Left lung (tissue), 10 donors: Measurements from ENCODE around the gene NEURL4. TPM values are rescaled to one million over a fixed set of nuclear protein-coding genes. Genes with fewer than 3 reads are reported as not detected.
"Not testable (repeated sequence)": the region's sequence is repeated elsewhere in the genome, so short reads cannot be mapped to it uniquely, and the experiment has no call there.

Experiments used
- ATAC-seq: fragments of 200-7000 bp; cut with Tn5 transposase; one replicate; pipeline ENCODE4 v1.9.1; 2020; ENCODE audit warnings: moderate library complexity
- DNase-seq, 4 donors: peaks; one replicate each; pipeline ENCODE4 v3.0.0-alpha.2; 2013 to 2020
- H3K27ac ChIP-seq, 2 donors: fragments of 200-600 bp; sonication (generic) in 1 of 2; one replicate each; pipeline versions ENCODE4 v1.5.0 to v1.8.0; 2020 to 2021
- H3K27me3 ChIP-seq, 2 donors: fragments of 200-600 bp; sonication (generic) in 1 of 2; one replicate each; pipeline versions ENCODE4 v1.5.0 to v1.8.0; 2020 to 2021
- H3K36me3 ChIP-seq, 2 donors: fragments of 200-600 bp; sonication (generic) in 1 of 2; one replicate each; pipeline versions ENCODE4 v1.5.0 to v1.8.0; 2020 to 2021
- H3K4me1 ChIP-seq, 2 donors: fragments of 200-600 bp; one replicate each; pipeline ENCODE4 v1.8.0; 2021
- H3K4me3 ChIP-seq, 2 donors: fragments of 200-600 bp; sonication (generic) in 1 of 2; one replicate each; pipeline versions ENCODE4 v1.5.0 to v1.8.0; 2020 to 2021; ENCODE audit warnings: mild to moderate bottlenecking in 1 of 2
- H3K9me3 ChIP-seq, 2 donors: fragments of 200-600 bp; sonication (generic) in 1 of 2; one replicate each; pipeline versions ENCODE4 v1.5.0 to v1.8.0; 2020 to 2021
- intact Hi-C, 2 donors: fragments of 100-400 bp; cut with DNase I; formaldehyde crosslinking; loops; one replicate each; pipeline versions ENCODE4 v1.11.2 to v1.14.2; 2022
- polyA plus RNA-seq, 6 donors: library from polyadenylated mRNA; unstranded; fragments of 120-200 nt; gene quantifications; one replicate each; pipeline ENCODE4 v1.2.1, GENCODE V29; 2013; ENCODE audit not compliant: insufficient read length in 6 of 6
- total RNA-seq, 2 donors: library from RNA; stranded (reverse); fragmentation: NEBNext Ultra II Directional; extraction: Animal tissue kit (Norgen Biotek cat#: 25700); gene quantifications; one replicate each; pipeline ENCODE4 v1.2.1, GENCODE V29; 2021
- TF ChIP-seq, protein P1 (sequence below), 2 donors: fragments of 200-600 bp; sonication (generic) in 1 of 2; IDR thresholded peaks; one replicate each; pipeline versions ENCODE4 v1.5.0 to v1.8.0; 2021; ENCODE audit warnings: antibody characterized with exemption in 2 of 2
- donor health status: DM: no; HTN: yes; CAD: no.
- donor health status: DM: no; HTN: no; CAD: no.

Gene NEURL4
- total and polyA plus RNA-seq, 8 donors = 22.2 to 36.8 (median 28.5) TPM

DNA sequence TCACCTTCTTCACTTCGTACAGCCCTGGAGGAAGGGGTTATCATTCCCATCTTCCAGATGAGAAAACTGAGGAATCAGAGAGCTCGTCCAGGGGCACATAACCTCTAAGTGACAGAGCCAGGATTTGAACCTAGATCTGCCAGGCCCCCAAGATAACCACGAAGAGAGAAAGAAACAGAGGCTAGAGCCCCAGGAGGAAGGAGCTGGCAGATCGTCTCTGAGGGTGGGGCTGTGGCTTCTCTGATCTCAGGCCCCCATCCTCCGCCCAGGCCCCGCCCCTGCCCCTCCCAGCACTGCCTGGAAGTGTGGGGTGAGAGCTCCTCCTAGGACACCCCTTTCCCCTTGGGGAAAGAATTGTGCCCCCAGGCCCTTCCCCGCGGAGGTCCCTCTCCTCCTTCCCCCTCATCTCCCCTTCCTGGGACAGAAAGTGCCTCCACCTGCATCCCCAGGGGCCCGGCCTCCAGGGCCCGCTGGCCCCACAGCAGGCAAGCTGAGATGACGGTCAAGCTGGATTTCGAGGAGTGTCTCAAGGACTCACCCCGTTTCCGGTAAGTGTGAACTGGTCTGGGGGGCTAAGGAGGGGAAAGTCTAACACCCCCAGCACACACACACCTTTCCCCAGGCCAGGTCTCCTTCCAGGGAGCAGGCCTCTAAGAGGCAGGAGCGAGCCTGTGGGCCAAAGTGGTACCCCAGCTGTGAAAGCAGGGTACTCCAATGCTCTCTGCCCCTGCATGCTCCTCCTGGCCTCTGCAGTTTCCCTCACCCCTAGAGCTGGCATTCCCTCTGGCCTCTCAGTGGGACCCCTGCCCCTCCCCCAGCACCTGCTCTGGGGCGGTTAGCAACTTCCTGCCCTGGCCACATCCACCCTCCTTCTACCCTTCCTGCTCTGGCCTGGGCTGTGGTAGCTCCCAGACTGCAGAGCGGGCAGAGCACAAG, 7.4 kb upstream of the NEURL4 start, which contains the start of gene ACAP1:
Gene ACAP1, plus strand, starts transcription at position 290 of the 936 bp plus-strand sequence. Its CDS starts 206 bp downstream, at position 496.
- DNase-seq = peak in 2 of 4 donors; percentile 72 to 94

DNA sequence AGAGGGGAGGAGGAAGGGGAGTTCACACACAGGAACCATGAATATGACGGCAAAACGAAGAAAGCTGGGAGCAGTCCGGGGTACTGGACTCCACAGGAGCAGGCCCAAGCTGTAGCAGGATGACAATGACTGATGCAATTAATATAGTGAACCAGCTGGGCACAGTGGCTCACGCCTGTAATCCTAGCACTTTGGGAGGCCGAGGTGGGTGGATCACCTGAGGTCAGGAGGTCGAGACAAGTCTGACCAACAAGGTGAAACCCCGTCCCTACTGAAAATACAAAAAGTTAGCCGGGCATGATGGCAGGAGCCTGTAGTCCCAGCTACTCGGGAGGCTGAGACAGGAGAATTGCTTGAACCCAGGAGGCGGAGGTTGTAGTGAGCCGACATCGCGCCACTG, 6.6 kb upstream of the NEURL4 start:
- intact Hi-C loops = not testable (repeated sequence)

More for the DNA sequence above, 7.4 kb upstream of the NEURL4 start, which contains the start of gene ACAP1:
- peak; percentile 78 for ATAC-seq
- peaks cover 0 to 34% of the 10 kb centered on the region in 2 donors for H3K4me1 ChIP-seq
- peaks cover 0 to 37% of the 10 kb centered on the region in 2 donors for H3K27me3 ChIP-seq
- peaks cover 0 to 9% of the 10 kb centered on the region in 2 donors for H3K36me3 ChIP-seq
- H3K9me3 ChIP-seq = no peaks in the 10 kb centered on the region
- peak within 1 kb of the TSS in 1 of 2 donors; percentile 47 for H3K4me3 ChIP-seq
- TF ChIP-seq, protein P1, sequence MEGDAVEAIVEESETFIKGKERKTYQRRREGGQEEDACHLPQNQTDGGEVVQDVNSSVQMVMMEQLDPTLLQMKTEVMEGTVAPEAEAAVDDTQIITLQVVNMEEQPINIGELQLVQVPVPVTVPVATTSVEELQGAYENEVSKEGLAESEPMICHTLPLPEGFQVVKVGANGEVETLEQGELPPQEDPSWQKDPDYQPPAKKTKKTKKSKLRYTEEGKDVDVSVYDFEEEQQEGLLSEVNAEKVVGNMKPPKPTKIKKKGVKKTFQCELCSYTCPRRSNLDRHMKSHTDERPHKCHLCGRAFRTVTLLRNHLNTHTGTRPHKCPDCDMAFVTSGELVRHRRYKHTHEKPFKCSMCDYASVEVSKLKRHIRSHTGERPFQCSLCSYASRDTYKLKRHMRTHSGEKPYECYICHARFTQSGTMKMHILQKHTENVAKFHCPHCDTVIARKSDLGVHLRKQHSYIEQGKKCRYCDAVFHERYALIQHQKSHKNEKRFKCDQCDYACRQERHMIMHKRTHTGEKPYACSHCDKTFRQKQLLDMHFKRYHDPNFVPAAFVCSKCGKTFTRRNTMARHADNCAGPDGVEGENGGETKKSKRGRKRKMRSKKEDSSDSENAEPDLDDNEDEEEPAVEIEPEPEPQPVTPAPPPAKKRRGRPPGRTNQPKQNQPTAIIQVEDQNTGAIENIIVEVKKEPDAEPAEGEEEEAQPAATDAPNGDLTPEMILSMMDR (IDR thresholded peaks at IDR 0.05) = no peak
- peak within 1 kb of the TSS in 1 of 2 donors; percentile 66 for H3K27ac ChIP-seq
- intact Hi-C loops = no loop called here

DNA sequence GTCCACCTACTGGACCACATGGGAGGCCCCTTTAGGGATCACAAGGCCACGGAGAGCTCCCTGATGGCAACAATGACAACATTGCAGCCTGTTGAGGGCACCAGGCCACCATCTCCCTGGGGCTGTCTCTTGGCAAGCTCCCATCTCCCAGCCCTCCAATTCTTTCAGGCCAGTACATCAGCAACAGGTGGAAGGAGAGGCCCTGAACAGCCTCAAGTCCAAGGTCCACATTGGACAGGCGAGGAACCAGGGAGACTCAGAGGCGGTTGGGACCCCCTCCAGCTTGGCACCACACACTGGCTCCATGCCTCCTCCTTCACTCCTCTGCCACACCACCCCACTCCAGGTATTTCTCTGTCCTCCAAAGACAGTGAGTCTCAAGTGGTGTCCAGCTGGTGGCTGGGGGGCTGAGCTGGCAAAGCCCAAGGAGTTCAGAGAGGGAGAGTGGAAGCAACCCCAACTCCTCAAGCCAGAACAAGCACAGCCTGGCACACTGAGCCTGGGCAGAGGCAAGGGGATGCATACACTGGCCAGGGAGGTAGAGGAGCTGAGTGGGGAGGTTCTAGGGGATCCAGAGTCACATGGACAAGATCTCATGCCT, 5.9 kb upstream of the NEURL4 start:
- H3K9me3 ChIP-seq = no peaks in the 10 kb centered on the region
- peaks cover 0 to 25% of the 10 kb centered on the region in 2 donors for H3K27me3 ChIP-seq
- DNase-seq (peak in 1 of 4 donors; percentile 31), ATAC-seq (no peak)
- H3K4me3 ChIP-seq = no peak overlapping the region
- TF ChIP-seq, protein P1 (IDR thresholded peaks at IDR 0.05) = no peak
- H3K4me1 ChIP-seq = peaks cover 3 to 38% of the 10 kb centered on the region in 2 donors
- H3K27ac ChIP-seq = no peak overlapping the region
- intact Hi-C loops = no loop called here
- no peaks in the 10 kb centered on the region for H3K36me3 ChIP-seq

More for the DNA sequence above, 6.6 kb upstream of the NEURL4 start:
- not testable (repeated sequence) for DNase-seq, H3K9me3 ChIP-seq, H3K36me3 ChIP-seq, ATAC-seq
- H3K27ac ChIP-seq = peak overlapping the region in 1 of 2 donors; percentile 66
- H3K4me1 ChIP-seq = peaks cover 0 to 36% of the 10 kb centered on the region in 2 donors
- peaks cover 0 to 29% of the 10 kb centered on the region in 2 donors for H3K27me3 ChIP-seq
- H3K4me3 ChIP-seq = peak overlapping the region in 1 of 2 donors; percentile 47

DNA sequence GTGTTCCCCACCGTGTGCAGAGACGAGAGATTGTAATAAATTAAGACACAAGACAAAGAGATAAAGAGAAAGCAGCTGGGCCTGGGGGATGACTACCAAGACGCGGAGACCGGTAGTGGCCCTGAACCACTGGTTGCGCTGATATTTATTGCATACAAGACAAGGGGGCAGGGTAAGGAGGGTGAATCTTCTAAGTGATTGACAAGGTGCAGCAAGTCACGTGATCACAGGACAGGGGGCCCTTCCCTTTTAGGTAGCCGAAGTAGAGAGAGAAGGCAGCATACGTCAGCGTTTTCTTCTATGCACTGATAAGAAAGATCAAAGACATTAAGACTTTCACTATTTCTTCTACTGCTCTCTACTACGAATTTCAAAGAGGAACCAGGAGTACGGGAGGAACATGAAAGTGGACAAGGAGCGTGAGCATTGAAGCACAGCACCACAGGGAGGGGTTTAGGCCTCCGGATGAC, 3.5 kb upstream of the NEURL4 start:
- H3K9me3 ChIP-seq, intact Hi-C loops, H3K27ac ChIP-seq, ATAC-seq, DNase-seq, H3K4me3 ChIP-seq, H3K36me3 ChIP-seq: not testable (repeated sequence)
- Histone ChIP-seq H3K4me1 (peaks cover 3 to 37% of the 10 kb centered on the region in 2 donors), H3K27me3 (peaks cover 0 to 21% of the 10 kb centered on the region in 2 donors)

GRCh38 chr17:7332111-7332510, 3.0 kb upstream of the NEURL4 start:
- no peak for ATAC-seq
- Histone ChIP-seq H3K36me3 (no peaks in the 10 kb centered on the region), H3K4me3 (no peak overlapping the region), H3K27me3 (peaks cover 0 to 20% of the 10 kb centered on the region in 2 donors), H3K4me1 (peaks cover 3 to 35% of the 10 kb centered on the region in 2 donors), H3K9me3 (no peaks in the 10 kb centered on the region), H3K27ac (no peak overlapping the region)
- DNase-seq = peak in 1 of 4 donors; percentile 13
- TF ChIP-seq, protein P1 (IDR thresholded peaks at IDR 0.05) = no peak
- intact Hi-C loops = no loop called here
